GM10847 (cell line): ENCODE measurements around the gene COG7.

Experiments used
- POLR2A ChIP-seq: IDR thresholded peaks from 2 replicates; pipeline ENCODE4 v1.6.1; 2011; ENCODE audit not compliant: insufficient read length; ENCODE audit errors: extremely low read depth

The COG7 gene

DNA sequence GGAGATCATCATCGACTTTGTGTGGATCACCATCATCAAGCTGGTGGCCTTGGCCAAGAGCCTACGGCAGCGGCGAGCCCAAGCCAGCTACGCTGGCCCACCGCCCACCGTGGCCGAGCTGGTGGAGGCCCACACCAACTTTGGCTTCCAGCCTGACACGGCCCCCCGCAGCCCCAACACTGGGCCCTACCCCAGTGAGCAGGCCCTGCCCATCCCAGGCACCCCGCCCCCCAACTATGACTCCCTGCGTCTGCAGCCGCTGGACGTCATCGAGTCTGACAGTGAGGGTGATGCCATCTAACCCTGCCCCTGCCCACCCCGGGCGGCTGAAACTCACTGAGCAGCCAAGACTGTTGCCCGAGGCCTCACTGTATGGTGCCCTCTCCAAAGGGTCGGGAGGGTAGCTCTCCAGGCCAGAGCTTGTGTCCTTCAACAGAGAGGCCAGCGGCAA is 72.5 kb downstream of the COG7 start:
- TF ChIP-seq POLR2A, result no peak

GRCh38 chr16:23379707-23380106 is 73.3 kb downstream of the COG7 start:
- no peak for TF ChIP-seq POLR2A

- TF ChIP-seq POLR2A, result no peak
Observed at GRCh38 chr16:23378921-23379320, 74.1 kb downstream of the COG7 start.

- no peak for TF ChIP-seq POLR2A
Observed at GRCh38 chr16:23378256-23378655, 74.7 kb downstream of the COG7 start.

- TF ChIP-seq POLR2A, result no peak
Observed at GRCh38 chr16:23377071-23377931, 75.7 kb downstream of the COG7 start.

DNA sequence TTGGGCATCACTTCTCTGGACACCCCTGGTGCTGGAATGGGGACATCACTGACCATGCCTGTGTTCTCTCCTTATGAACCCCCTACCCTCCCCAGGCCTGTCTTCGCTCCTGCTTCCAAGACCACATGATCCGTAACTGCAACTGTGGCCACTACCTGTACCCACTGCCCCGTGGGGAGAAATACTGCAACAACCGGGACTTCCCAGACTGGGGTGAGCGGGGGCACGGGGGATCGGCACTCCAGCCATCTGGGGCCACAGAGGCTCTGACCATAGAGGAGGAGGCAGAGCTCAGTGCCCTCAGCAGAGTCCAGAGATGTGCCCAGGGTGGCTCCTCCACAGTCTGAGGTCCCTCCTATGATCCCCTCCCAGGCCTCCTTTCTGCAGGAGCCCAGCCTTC is 77.3 kb downstream of the COG7 start:
- TF ChIP-seq POLR2A, result no peak

- no peak for TF ChIP-seq POLR2A
Observed at GRCh38 chr16:23374721-23375510, 78.1 kb downstream of the COG7 start.

GRCh38 chr16:23373436-23374219 is 79.4 kb downstream of the COG7 start:
- TF ChIP-seq POLR2A, result no peak

- no peak for TF ChIP-seq POLR2A
Observed at GRCh38 chr16:23371368-23371767, 81.6 kb downstream of the COG7 start.

- no peak for TF ChIP-seq POLR2A
Observed at GRCh38 chr16:23369416-23369815, 83.6 kb downstream of the COG7 start.

- no peak for TF ChIP-seq POLR2A
Observed at GRCh38 chr16:23368469-23368868, 84.5 kb downstream of the COG7 start.

DNA sequence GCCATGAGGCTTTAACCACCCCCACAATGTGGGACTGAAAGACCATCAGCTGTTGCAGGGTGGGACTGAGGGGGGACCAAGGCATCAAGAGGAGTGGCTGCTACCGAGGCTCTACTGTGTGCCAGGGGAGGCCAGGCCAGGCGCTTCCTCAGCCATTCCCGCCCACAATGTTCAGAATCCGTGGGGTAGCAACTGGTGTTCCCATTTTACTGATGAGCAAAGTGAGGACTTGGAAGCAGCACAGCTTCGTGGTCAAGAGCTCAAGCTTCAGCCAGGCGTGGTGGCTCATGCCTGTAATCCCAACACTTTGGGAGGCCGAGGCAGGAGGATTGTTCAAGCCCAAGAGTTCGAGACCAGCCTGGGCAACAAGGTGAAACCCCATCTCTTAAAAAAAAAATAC is 85.0 kb downstream of the COG7 start:
- TF ChIP-seq POLR2A, result no peak

DNA sequence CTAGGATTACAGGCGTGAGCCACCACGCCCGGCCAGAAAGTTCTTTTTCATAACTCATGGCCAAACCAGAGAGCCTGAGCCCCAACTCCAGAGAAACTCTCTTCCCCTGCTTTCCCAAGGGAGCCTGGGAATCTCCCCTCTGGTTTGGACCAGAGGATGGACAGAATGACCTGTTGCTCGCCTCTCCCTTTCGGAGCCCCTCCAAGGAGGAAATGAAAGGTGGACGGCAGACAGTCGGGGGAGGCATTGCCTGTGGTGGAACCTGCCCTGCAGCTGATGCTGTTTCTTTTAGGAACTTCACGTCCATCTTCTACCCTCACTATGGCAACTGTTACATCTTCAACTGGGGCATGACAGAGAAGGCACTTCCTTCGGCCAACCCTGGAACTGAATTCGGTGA is 85.4 kb downstream of the COG7 start:
- no peak for TF ChIP-seq POLR2A

GRCh38 chr16:23365602-23366240 is 87.3 kb downstream of the COG7 start:
- no peak for TF ChIP-seq POLR2A

GRCh38 chr16:23362460-23363317 is 90.3 kb downstream of the COG7 start:
- TF ChIP-seq POLR2A, result no peak
